Measurements from ENCODE around the gene KAT6B. TPM values are rescaled to one million over a fixed set of nuclear protein-coding genes. Genes with fewer than 3 reads are reported as not detected.

Gene KAT6B
- total and polyA plus RNA-seq, 2 of the 8 experiments (the other 6 are each of a cell fraction or from before 2014, with no cell fraction given): 7.3 to 30.8 TPM

DNA sequence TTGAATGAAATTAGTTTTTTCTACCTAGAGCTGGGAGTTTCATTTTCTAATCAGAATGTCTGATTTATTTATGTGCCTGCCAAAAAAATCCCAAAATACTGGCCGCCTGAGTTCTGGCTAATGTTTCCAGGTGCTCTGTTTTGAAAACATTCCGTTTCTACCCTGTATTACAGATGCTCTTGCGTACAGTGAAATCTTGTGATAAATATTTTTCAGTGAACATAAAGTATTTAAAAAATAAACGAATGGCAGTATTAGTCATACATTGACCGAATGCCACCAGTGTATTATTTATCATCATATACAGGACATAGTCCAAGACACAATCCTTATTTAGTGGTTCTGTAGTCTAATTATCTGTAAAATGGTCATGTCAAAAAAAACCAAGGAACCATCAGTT is 102.8 kb downstream of the KAT6B start:
- Histone ChIP-seq H3K9me3 (ENCODE audit: insufficient read depth in 2 of 2, low read depth in 1 of 2, low read length in 1 of 2) (no peaks in the 10 kb centered on the region), H3K23me2 (ENCODE audit: low read depth, low read length) (no peaks in the 10 kb centered on the region), H4K5ac (ENCODE audit: insufficient read length, low read depth, low read length) (no peak overlapping the region), H2BK5ac (ENCODE audit: low read depth, low read length) (no peak overlapping the region), H3K27ac (ENCODE audit: low read depth, low read length) (no peak overlapping the region), H4K91ac (replicated peaks; ENCODE audit: insufficient read length, low read length) (no peak overlapping the region), H3K4me1 (replicated peaks in 1 of 4; ENCODE audit: control insufficient read depth in 3 of 4, insufficient read depth in 4 of 4, low read length in 3 of 4) (peaks cover 0 to 6% (median 0%) of the 10 kb centered on the region in 4 experiments; a peak in 2 of 7 replicates), H2BK15ac (ENCODE audit: low read length) (no peak overlapping the region), H3K56ac (replicated peaks; ENCODE audit: insufficient read length, low read depth, low read length) (no peak overlapping the region), H3K18ac (ENCODE audit: extremely low read depth, low read length) (no peak overlapping the region), H4K20me1 (replicated peaks in 1 of 2; ENCODE audit: control insufficient read depth in 1 of 2, insufficient read depth in 2 of 2, low read length in 2 of 2) (no peaks in the 10 kb centered on the region), H3K79me1 (ENCODE audit: low read depth, low read length) (0 out of 2 replicates have a peak, but pooled peaks cover 4% of the 10 kb centered on the region), H3K79me2 (ENCODE audit: control insufficient read depth in 1 of 2, insufficient read depth in 2 of 2, low read length in 2 of 2) (peaks cover 0 to 13% of the 10 kb centered on the region in 2 experiments; a peak in 2 of 4 replicates), H2AK5ac (ENCODE audit: low read depth, low read length) (no peak overlapping the region), H3K23ac (ENCODE audit: insufficient read length) (no peak overlapping the region), H3K27me3 (replicated peaks in 1 of 4; ENCODE audit: control insufficient read depth in 3 of 4, extremely low read depth in 1 of 4, insufficient read depth in 3 of 4, low read length in 3 of 4) (no peaks in the 10 kb centered on the region), H4K8ac (ENCODE audit: extremely low read depth, insufficient read depth, low read length) (no peak overlapping the region), H3K36me3 (ENCODE audit: control insufficient read depth in 2 of 4, insufficient read depth in 4 of 4, low read length in 3 of 4) (no peaks in the 10 kb centered on the region), H2BK12ac (ENCODE audit: low read depth, low read length) (no peak overlapping the region), H3K9ac (replicated peaks in 1 of 4; ENCODE audit: extremely low read depth in 1 of 4, low read depth in 3 of 4, low read length in 3 of 4) (no peak overlapping the region), H2BK120ac (replicated peaks; ENCODE audit: low read depth, low read length) (no peak overlapping the region), H3K4ac (replicated peaks; ENCODE audit: insufficient read length, low read depth, low read length) (no peak overlapping the region), H2BK20ac (ENCODE audit: low read length) (no peak overlapping the region), H3K14ac (ENCODE audit: insufficient read length) (no peak overlapping the region), H2AFZ (ENCODE audit: low read length) (no peak overlapping the region), H3K4me3 (ENCODE audit: extremely low read depth in 1 of 4, insufficient read depth in 2 of 4, low read depth in 3 of 4, low read length in 4 of 4) (no peak overlapping the region), H3K4me2 (ENCODE audit: insufficient read depth in 1 of 2, low read depth in 2 of 2, low read length in 2 of 2) (no peak overlapping the region)
- DNase-seq (ENCODE audit: low read depth in 1 of 2, low spot score in 2 of 2): no peak
- no peak for FAIRE-seq
- ChIA-PET POLR2A (ENCODE audit: partially characterized antibody) (no interaction called here), CTCF (ENCODE audit: partially characterized antibody) (interaction anchor here (1.3 kb wide), 1 partner anchor 169 kb away, joined by 4 read pairs; no protein-coding TSS in a partner anchor)
- TF ChIP-seq CREB1 (IDR thresholded peaks at IDR 0.05) (no peak), SIX5 (IDR thresholded peaks at IDR 0.05; ENCODE audit: low read depth, low read length) (no peak), ATF3 (IDR thresholded peaks at IDR 0.05; ENCODE audit: insufficient read depth, low read depth, low read length) (no peak), EP300 (IDR thresholded peaks at IDR 0.05; ENCODE audit: borderline replicate concordance in 1 of 2, low read depth in 2 of 2, low read length in 2 of 2) (no peak), PHF8 (conservative IDR thresholded peaks at IDR 0.05; ENCODE audit: low read depth, low read length) (no peak)
- WGBS, 2 experiments (ENCODE audit: extremely low coverage in 1 of 2, insufficient coverage in 1 of 2, insufficient read length in 1 of 2, insufficient replicate concordance in 2 of 2, low coverage in 1 of 2, low lambda C conversion rate in 2 of 2, missing lambda C conversion rate in 1 of 2): 96% methylated on average over 5 of the region's 5 CpGs; no CpG with 5 or more reads in 1 of the 2 experiments

Data from H1 (cell line).